ENCODE data around the gene SDCCAG8.

Gene SDCCAG8

GRCh38 chr1:243428617-243429342, 172.9 kb downstream of the SDCCAG8 start:
- DNase-seq = no peak

- no peak for DNase-seq
Observed at GRCh38 chr1:243431591-243431990, 175.8 kb downstream of the SDCCAG8 start.

- no peak for DNase-seq
Observed at GRCh38 chr1:243432136-243432535, 176.3 kb downstream of the SDCCAG8 start.

GRCh38 chr1:243433737-243434370, 178.0 kb downstream of the SDCCAG8 start:
- DNase-seq = no peak

- no peak for DNase-seq
Observed at GRCh38 chr1:243434594-243434993, 178.8 kb downstream of the SDCCAG8 start.

- no peak for DNase-seq
Observed at GRCh38 chr1:243435836-243436235, 180.0 kb downstream of the SDCCAG8 start.

- DNase-seq = no peak
Observed at GRCh38 chr1:243438146-243438545, 182.3 kb downstream of the SDCCAG8 start.

GRCh38 chr1:243438815-243439214, 183.0 kb downstream of the SDCCAG8 start:
- DNase-seq = no peak

- DNase-seq = no peak
Observed at GRCh38 chr1:243440406-243440805, 184.6 kb downstream of the SDCCAG8 start.

- no peak for DNase-seq
Observed at GRCh38 chr1:243441601-243442000, 185.8 kb downstream of the SDCCAG8 start.

- no peak for DNase-seq
Observed at GRCh38 chr1:243443557-243443956, 187.7 kb downstream of the SDCCAG8 start.

- DNase-seq = no peak
Observed at GRCh38 chr1:243447347-243447746, 191.5 kb downstream of the SDCCAG8 start.

- DNase-seq = no peak
Observed at GRCh38 chr1:243447844-243448243, 192.0 kb downstream of the SDCCAG8 start.

GRCh38 chr1:243449373-243449772, 193.5 kb downstream of the SDCCAG8 start:
- no peak for DNase-seq

GRCh38 chr1:243452092-243452491, 196.3 kb downstream of the SDCCAG8 start:
- DNase-seq = no peak

GRCh38 chr1:243454328-243454997, 198.6 kb downstream of the SDCCAG8 start:
- DNase-seq = no peak

- DNase-seq = no peak
Observed at GRCh38 chr1:243455760-243456651, 200.2 kb downstream of the SDCCAG8 start.

- no peak for DNase-seq
Observed at GRCh38 chr1:243457363-243457982, 201.6 kb downstream of the SDCCAG8 start.

GRCh38 chr1:243459059-243459458, 203.2 kb downstream of the SDCCAG8 start:
- DNase-seq = no peak

- DNase-seq = no peak
Observed at GRCh38 chr1:243461700-243462099, 205.9 kb downstream of the SDCCAG8 start.

GRCh38 chr1:243462929-243463697, 207.3 kb downstream of the SDCCAG8 start:
- DNase-seq = no peak

- no peak for DNase-seq
Observed at GRCh38 chr1:243465081-243465480, 209.2 kb downstream of the SDCCAG8 start.

All from right hindlimb (tissue), 1 donor.